Measurements from ENCODE around the gene BUB3.

DNA sequence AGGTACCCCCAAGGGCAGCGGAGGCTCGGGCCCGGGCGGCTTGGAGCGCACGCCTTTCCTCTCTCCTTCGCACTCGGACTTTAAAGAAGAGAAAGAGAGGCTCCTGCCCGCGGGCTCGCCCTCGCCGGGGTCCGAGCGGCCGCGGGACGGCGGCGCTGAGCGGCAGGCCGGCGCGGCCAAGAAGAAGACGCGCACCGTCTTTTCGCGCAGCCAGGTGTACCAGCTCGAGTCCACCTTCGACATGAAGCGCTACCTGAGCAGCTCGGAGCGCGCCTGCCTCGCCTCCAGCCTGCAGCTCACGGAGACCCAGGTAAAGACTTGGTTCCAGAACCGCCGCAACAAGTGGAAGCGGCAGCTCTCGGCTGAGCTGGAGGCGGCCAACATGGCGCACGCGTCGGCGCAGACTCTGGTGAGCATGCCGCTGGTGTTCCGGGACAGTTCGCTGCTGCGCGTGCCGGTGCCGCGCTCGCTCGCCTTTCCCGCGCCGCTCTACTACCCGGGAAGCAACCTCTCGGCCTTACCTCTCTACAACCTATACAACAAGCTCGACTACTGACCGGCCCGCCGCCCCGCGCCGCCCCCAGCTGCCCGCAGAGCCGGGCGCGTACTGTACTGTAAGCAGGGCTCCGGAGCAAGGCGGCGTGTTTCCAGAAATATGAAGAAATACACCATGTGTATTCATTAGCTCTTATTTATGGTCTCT lies 4.5 kb upstream of the BUB3 start:
- TF ChIP-seq CEBPB (IDR thresholded peaks at IDR 0.05) (no peak), NFIC (IDR thresholded peaks at IDR 0.05) (no peak), EGR1 (IDR thresholded peaks at IDR 0.05) (no peak), TAF1 (IDR thresholded peaks at IDR 0.05; ENCODE audit: low read depth) (no peak), EP300 (IDR thresholded peaks at IDR 0.05; ENCODE audit: borderline replicate concordance) (no peak), TCF12 (IDR thresholded peaks at IDR 0.05; ENCODE audit: low read depth) (no peak), ZBTB7A (IDR thresholded peaks at IDR 0.05; ENCODE audit: low read depth) (no peak)
- TF ChIP-seq, protein P1, sequence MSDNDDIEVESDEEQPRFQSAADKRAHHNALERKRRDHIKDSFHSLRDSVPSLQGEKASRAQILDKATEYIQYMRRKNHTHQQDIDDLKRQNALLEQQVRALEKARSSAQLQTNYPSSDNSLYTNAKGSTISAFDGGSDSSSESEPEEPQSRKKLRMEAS (IDR thresholded peaks at IDR 0.05), result no peak

Data from Ishikawa (cell line).